ENCODE data around the gene SEC16B.

DNA sequence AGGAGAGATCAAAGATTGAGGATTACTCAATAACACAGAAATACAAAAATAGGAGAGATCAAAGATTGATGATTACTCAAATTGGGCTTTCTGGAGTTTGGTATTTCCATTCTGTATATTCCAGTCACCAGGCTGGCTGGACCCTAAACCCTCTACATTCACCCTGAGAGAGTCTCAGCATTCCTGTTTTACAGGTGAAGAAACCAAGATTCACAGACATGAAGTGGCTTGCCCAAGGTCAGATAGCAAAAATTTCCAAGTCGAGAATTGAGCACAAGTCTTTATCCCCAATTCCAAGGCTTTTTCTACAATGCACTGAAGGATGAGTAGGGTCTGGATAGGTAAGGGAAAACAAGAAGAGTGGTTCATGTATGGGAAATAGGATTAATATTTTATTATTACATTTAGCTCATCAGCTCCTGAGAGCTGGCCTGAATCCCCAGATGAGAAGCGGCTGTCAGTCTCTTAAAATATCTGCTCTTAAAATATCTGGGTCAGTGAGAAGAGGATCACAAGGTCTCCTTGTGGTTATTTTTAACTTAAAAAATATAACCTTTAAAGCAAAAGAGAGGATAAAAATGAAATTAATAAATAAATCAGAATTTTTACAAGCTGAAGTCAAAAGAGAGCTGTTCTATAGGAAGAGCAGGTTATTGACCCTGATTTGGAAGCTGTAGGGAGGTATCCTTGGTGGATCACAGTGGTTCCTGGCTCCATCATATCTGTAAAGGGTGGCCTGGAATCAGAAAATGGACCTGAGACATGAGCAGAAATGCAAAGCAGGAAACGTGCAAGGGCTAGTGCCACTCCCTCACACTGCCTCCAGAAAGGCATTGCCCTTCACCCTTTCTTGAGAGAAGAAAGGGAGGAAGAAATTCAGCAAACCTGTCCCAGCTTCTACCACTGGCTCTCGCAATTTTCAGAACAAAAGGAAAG, 29.1 kb upstream of the SEC16B start:
- TF ChIP-seq EP300 (IDR thresholded peaks at IDR 0.05; ENCODE audit: low read depth): no peak
- TF ChIP-seq POLR2A (IDR thresholded peaks at IDR 0.05): no peak
- TF ChIP-seq, protein P1, sequence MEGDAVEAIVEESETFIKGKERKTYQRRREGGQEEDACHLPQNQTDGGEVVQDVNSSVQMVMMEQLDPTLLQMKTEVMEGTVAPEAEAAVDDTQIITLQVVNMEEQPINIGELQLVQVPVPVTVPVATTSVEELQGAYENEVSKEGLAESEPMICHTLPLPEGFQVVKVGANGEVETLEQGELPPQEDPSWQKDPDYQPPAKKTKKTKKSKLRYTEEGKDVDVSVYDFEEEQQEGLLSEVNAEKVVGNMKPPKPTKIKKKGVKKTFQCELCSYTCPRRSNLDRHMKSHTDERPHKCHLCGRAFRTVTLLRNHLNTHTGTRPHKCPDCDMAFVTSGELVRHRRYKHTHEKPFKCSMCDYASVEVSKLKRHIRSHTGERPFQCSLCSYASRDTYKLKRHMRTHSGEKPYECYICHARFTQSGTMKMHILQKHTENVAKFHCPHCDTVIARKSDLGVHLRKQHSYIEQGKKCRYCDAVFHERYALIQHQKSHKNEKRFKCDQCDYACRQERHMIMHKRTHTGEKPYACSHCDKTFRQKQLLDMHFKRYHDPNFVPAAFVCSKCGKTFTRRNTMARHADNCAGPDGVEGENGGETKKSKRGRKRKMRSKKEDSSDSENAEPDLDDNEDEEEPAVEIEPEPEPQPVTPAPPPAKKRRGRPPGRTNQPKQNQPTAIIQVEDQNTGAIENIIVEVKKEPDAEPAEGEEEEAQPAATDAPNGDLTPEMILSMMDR (IDR thresholded peaks at IDR 0.05): no peak
- TF ChIP-seq POLR2AphosphoS5 (IDR thresholded peaks at IDR 0.05): no peak
